Iris pigment epithelial cell (primary cell): ENCODE measurements around the gene NXPH3.
"Not testable (repeated sequence)": the region's sequence is repeated elsewhere in the genome, so short reads cannot be mapped to it uniquely, and the experiment has no call there.

Experiments used
- DNase-seq: peaks from one replicate; pipeline ENCODE4 v3.0.0-alpha.2; 2011; ENCODE audit warnings: low read depth

Gene NXPH3

GRCh38 chr17:49575679-49576087, at the start of gene NXPH3:
Gene NXPH3, plus strand, starts transcription at chr17:49575871. Its CDS starts 349 bp downstream, at chr17:49576220.
- no peak for DNase-seq

GRCh38 chr17:49527927-49528651, 47.6 kb upstream of the NXPH3 start:
- DNase-seq, result no peak

- no peak for DNase-seq
Observed at GRCh38 chr17:49528966-49529365, 46.7 kb upstream of the NXPH3 start.

- DNase-seq, result no peak
Observed at GRCh38 chr17:49530118-49530517, 45.6 kb upstream of the NXPH3 start.

DNA sequence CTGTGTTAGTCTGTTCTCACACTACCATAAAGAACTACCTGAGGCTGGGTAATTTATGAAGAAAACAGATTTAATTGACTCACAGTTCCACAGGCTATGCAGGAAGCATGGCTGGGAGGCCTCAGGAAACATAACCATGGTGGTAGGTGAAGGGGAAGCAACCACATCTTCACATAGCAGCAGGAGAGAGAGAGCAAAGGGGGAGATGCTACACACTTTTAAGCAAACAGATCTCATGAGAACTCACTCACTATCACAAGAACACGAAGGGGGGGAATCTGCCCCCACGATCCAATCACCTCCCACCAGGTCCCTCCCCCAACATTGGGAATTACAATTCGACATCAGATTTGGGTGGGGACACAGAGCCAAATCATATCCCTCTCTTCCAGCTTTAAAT, 31.8 kb upstream of the NXPH3 start:
- no peak for DNase-seq

- no peak for DNase-seq
Observed at GRCh38 chr17:49545007-49545660, 30.5 kb upstream of the NXPH3 start.

- no peak for DNase-seq
Observed at GRCh38 chr17:49545806-49546545, 29.7 kb upstream of the NXPH3 start.

GRCh38 chr17:49546546-49547535, 28.8 kb upstream of the NXPH3 start:
- no peak for DNase-seq

DNA sequence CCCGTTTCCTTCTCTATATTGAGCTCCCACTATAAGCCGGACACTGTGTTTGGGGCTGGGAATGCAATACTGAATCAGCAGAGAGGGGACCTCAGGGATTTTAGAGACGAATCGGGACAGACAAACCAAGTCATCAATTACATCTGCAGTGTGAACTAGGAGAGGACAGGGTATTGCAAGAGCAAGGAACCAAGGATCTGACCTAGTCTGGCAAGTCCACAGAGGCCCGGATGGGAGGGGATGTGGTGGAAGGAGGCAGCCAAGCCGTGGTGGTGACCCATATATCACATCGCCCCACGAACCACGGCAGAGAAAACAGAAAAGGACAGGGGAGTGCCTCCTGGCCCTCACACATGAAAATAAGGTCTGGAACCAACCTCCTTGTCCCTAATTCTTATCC, 28.1 kb upstream of the NXPH3 start:
- DNase-seq, result no peak

- no peak for DNase-seq
Observed at GRCh38 chr17:49548051-49548505, 27.6 kb upstream of the NXPH3 start.

DNA sequence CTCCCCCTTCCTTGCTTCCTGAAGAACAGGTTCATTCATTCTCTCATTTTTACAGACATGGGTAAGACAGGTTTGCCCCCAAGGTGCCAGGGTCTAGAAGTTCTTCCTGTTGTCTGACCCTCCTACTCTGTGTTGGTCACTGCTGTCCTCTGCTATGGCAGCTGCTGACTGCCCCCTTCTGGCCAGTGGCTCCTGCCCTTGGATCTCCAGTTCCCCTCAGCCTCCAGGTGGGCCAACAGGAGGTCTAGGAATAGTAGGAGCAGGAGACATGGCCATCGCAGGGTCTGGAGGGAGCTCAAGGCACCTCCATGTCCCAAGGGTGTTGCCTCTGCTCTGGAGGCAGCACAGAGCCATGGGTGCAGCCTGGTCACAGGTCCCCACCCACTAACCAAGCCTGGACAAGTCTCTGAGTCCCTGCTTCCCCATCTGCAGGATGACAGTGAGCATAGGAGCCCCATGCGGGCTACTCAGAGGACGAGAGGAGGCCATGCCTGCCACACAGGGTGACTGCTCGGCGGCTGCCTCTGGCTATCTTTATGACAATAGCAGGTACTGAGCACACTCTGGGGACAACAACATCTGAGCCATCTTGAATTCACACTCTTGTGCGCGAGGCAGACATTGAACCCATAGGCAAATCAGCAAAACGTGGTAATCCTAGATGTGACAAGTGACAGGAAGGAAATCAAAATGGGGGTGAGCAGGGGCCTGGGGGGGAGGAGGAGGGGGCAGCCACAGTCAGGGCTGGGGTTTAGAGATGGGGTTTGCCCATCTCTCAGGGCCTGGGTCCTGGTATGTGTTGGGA, 27.0 kb upstream of the NXPH3 start:
- DNase-seq, result peak; percentile 47

- no peak for DNase-seq
Observed at GRCh38 chr17:49549311-49549605, 26.4 kb upstream of the NXPH3 start.

- no peak for DNase-seq
Observed at GRCh38 chr17:49549691-49550678, 25.7 kb upstream of the NXPH3 start.

GRCh38 chr17:49550764-49551163, 24.9 kb upstream of the NXPH3 start:
- not testable (repeated sequence) for DNase-seq

DNA sequence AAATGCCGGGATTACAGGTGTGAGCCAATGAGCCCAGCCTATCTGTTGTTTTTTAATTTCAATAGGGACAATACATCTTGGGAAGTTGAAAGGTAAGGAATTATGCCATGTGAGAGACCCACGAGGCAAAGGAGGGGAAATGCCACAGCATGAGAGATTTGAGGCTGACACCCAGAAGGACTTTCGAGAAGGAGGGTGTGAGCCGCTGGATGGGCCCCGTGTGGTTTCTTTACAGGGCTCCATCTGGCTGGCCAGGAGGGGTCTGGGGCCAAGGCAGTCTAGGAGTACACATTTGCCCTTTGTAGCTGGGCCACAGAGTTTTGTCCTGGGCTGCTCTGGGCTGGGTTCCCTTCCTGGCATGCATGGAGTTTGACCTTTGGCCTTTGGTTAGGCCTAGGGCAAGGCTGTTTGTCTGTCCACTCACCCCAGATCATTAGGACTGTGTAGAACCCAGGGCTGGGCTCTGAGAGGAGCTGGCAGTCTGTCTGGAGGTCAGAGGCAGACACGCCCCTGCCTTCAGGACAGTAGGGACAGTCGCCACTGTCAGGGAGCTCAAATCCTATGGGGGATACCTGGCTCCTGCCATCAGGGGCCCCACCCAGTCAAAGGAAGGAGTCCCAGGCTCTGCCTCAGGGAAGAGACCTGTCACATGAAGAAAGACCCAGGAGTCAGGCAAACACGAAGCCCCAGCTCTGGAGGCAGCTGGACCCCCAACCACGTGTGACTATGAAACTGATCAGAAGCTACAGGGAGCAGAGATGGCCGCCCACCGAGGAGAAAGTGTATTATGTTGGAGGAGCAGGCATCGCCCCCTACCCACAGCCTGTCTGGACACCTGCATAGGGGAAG, 24.2 kb upstream of the NXPH3 start:
- DNase-seq, result no peak

DNA sequence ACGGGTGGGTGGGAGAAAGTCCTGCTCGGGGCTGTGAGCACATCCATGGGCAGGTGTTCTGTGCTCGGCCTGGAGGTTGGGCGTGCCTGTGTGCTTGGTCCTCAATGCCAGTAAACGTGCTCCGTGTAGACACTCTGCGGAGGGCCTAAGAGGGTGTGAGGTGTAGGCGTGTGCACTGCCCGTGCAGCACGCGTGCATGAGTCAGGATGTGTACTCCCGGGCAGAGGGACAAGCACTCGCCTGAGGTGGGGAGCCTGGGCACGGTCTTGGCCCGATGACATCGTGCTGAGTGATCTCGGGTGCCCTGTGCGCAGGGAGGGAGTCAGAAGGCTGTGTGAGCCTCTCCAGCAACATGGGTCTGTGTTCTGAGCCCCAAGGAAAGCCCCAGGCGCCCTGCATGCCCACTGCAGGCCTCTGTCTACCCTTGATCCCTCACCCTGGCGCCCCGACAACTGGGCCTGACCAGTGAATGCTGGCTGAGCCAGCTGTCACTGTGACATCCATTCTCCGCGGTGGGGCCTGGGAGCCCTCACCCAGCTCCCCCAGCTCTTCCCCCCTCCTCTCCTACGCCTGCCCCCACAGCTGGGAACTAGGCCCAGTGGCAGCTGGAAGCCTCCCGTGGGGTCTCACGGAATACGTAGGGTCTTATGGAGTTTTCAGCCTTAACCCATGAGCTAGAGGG, 23.5 kb upstream of the NXPH3 start:
- DNase-seq, result no peak

DNA sequence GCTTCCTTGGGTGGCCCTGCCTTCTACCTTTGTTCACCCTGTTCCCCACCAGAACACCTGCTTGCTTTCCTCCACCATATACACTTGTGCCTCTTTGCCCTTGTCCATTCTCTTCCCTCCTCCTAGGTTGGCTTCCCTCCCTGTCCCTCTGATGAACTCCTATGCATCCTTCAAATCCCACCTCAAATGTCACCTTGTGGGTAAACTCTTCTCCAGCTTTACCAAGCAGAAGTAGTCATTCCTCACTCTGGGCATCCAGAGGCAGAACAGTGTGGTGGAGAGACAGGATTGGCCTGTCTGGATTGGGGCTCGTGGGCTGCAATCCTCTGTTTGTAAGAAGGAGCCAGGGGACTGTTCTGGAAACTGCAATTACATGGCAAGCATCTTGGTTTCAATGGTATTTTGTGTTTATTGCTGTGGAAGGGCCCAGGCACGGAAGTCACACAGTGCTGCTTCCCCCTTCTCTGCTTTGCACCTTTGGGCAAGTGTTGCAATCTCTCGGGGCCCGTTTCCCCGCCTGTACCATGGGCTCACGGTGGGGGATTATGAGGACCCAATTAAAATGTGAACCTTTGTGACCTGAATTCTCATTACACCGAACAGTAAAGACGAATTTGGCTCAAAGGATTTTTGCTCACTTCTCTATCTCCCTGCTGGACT, 21.9 kb upstream of the NXPH3 start:
- no peak for DNase-seq
